SU-DHL-6 (cell line): Measurements from ENCODE around the gene TUNAR.

Experiments used
- CTCF ChIP-seq: fragments of 200-600 bp; sonication (generic); IDR thresholded peaks from one replicate; pipeline ENCODE4 v1.5.1; 2017; ENCODE audit warnings: antibody characterized with exemption, mild to moderate bottlenecking, low read length, moderate library complexity; ENCODE audit not compliant: insufficient read depth, poor library complexity, severe bottlenecking
- EZH2phosphoT487 ChIP-seq: fragments of 200-600 bp; sonication (generic), shearing (Covaris generic); conservative IDR thresholded peaks from 2 replicates; pipeline ENCODE4 v1.6.1; 2018; ENCODE audit warnings: mild to moderate bottlenecking, antibody characterized with exemption, low read length, moderate library complexity, mixed read lengths

GRCh38 chr14:95946867-95947266 is 70.2 kb downstream of the TUNAR start:
- TF ChIP-seq CTCF, result no peak
- TF ChIP-seq EZH2phosphoT487, result no peak
